DMS53 treated with DMSO at 0.1 percent for 48 hours (cell line): ENCODE results near the gene TESK1.

Experiments
- DNase-seq: peaks from one replicate; lab custom pipeline; 2025; ENCODE audit not compliant: unreplicated experiment; lab: John Stamatoyannopoulos, UW

The TESK1 gene

GRCh38 chr9:35646153-35646532, 41.1 kb downstream of the TESK1 start:
- DNase-seq, result no peak

DNA sequence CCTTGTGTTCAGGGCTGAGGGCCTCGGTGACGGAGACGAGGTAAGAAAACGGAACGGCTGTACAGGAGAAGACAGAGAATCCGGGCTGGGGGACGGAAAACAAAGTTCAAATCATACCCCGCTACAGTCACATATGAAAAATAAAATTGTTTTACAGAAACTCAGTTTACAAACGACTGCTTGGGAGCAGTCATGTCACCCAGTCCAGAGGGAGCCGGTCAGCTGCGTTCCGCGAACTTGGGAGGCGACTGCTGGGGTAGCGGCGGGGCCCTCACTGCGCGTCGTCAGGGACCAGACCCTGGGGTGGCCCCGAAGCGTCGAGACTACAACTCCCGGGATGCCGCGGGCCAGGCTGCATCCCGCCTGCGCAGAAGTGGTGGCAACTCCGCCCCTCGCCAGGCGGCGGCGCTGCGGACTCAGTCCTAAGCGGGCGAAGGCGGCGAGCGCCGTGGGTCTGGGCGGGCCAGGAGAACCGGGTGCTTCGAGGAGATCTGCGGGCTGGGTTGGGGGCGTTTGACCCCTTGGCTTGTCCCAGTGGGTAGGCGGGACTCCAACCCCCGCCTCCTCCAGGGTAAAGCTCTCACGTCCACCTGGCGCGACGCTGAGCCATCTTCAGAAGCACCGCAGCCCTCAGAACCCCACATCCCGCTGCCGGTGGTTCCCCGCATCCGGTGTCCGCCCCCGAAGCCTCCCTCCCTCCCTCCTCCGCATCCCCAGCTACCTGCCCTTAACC, 41.6 kb downstream of the TESK1 start:
- peak; percentile 61 for DNase-seq

DNA sequence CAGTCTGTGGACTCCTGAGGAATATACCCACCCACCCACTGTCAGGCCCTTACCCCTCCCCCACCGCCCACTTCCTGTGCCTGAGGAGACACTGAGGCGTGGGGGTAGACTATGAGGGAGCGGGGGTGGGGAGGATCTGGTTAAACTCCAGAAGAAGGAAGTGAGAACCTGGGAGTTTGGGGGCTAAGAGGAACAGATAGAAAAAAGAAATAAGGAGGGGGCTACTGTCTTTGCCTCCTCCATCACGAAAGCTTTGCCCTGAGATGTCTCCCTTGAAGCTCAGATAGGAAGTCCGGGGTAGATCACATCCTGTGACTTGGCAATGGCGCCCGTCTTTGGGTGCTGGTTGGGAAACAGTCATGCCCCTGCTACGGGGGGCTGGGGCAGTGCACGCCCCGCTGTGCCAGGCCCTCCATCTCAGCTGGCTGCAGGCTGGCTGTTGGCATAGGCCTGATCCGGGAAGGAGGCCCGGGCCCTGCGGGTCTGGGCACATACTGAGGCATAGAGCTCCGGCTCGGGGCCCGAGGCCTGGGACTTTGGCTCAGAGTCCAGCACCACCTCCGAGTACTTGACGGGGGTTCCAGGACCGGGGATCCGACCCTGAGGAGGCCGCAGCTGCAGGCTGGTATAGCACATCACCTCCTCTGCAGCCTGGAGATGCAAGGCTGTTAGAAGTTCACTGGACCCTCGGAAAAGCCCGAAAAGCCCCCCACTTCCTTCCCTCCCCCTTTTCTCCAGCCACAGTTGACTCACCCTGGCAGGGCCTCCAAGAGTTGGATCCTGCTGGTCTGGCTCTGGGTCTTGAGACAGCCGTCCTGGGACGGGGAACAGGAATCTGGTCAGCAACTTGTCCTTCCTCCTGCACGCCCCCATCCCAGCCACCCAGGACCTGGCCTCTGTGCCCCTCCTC, 44.6 kb downstream of the TESK1 start:
- no peak for DNase-seq

- no peak for DNase-seq
Observed at GRCh38 chr9:35650341-35651158, 45.5 kb downstream of the TESK1 start, which contains the start of gene SIT1. SIT1 (minus strand) TSS chr9:35650931; CDS start chr9:35650853, 78 bp downstream.

DNA sequence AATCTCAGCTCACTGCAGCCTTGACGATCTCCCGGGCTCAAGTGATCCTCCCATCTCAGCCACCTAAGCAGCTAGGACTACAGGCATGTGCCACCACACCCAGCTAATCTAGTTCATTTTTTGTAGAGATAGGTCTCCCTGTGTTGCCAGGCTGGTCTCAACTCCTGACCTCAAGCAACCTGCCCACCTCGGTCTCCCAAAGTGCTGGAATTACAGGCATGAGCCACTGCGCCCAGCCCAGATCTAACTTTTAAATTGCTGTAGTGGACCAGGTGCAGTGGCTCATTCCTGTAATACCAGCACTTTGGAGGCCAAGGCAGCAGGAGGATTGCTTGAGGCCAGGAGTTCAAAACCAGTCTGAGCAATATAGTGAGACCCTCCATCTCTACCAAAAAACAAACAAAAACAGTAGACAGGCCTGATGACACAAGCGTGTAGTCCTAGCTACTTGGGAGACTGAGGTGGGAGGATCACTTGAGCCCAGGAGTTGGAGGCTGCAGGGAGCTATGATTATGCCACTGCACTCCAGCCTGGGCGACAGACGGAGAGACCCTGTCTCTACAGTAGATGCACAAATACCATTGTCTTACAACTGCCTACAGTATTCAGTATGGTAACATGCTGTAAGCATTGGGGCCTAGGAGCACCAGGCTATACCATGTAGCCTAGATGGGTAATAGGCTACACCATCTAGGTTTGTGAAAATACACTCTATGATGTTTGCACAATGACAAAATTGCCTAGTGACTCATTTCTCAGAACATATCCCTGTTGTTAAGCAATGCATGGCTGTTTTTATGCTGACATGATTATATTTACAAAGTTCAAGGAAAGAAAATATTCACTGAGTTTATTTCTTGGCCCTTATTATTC, 47.1 kb downstream of the TESK1 start:
- DNase-seq, result peak; percentile 54

- no peak for DNase-seq
Observed at GRCh38 chr9:35652829-35653209, 47.8 kb downstream of the TESK1 start.

DNA sequence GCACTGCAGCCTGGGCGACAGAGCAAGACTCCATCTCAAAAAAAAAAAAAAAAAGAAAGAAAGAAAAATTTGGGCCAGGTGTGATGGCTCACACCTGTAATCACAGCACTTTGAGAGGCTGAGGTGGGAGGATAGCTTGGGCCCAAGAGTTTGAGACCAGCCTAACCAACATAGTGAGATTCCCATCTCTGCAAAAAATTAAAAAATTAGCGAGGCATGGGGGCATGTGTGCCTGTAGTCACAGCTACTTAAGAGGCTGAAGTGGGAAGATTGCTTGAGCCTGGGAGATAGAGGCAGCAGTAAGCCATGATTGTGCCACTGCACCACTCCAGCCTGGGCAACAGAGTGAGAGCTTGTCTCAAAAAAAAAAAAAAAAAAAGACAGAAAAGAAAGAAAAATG, 48.5 kb downstream of the TESK1 start:
- DNase-seq, result no peak

- DNase-seq, result no peak
Observed at GRCh38 chr9:35656348-35656747, 51.3 kb downstream of the TESK1 start.

- DNase-seq, result peak; percentile 38
Observed at GRCh38 chr9:35656831-35657545, 51.9 kb downstream of the TESK1 start.

- DNase-seq, result peak; percentile 91
Observed at GRCh38 chr9:35657546-35658136, 52.6 kb downstream of the TESK1 start, which contains the start of gene RMRP. RMRP (minus strand) TSS chr9:35658019.

DNA sequence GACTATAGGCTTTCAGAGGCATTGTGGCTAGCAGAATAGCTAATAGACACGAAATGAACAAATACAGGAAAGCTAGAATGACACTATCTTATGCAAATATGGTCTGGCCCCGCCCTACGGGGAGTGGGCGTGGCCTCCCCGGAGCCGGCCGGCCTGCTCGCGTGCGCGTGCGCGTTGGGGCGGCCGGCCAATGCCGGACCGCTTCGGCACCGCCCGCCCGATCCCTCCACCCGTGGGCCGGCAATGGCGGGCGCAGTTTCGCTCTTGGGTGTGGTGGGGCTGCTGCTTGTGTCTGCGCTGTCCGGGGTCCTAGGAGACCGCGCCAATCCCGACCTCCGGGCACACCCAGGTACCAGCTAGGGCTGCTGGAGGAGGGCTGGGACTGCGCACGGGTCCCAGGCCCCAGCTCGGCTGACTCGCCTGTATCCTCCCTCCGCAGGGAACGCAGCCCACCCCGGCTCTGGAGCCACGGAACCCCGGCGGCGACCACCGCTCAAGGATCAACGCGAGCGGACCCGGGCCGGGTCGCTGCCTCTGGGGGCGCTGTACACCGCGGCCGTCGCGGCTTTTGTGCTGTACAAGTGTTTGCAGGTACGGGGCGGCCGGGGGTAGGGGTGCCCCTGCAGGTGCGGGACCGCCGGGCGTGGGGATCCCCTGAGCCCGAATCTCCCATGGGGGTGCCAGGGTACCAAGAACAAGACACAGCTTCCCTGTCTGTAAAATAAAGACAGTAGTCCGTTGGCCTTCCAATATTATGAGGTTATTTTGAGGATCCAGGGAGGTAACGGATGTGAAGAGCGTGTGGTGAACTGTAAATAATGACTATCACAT, 53.3 kb downstream of the TESK1 start, which contains the start of gene CCDC107:
TSS of gene CCDC107 (plus strand) at position 156 of the 831 bp plus-strand sequence. CDS start at position 244, 88 bp downstream.
- DNase-seq, result peak; percentile 11

GRCh38 chr9:35658968-35659220, 53.8 kb downstream of the TESK1 start:
- no peak for DNase-seq

- DNase-seq, result no peak
Observed at GRCh38 chr9:35659340-35659739, 54.3 kb downstream of the TESK1 start.
